Loucy (cell line): ENCODE results near the gene CLSTN1.

Experiments used
- CTCF ChIP-seq: fragments of 200-600 bp; sonication (generic); conservative IDR thresholded peaks from 2 replicates; pipeline ENCODE4 v1.5.1; 2014; ENCODE audit warnings: mild to moderate bottlenecking, antibody characterized with exemption, low read length
- EZH2phosphoT487 ChIP-seq: fragments of 200-600 bp; IDR thresholded peaks from 2 replicates; pipeline ENCODE4 v1.6.1; 2018; ENCODE audit warnings: antibody characterized with exemption, mild to moderate bottlenecking, moderate library complexity, borderline replicate concordance

GRCh38 chr1:9730096-9730901 lies 93.5 kb downstream of the CLSTN1 start:
- TF ChIP-seq CTCF (no peak), EZH2phosphoT487 (no peak)
